Measurements from ENCODE around the gene PHLDA3.

Gene PHLDA3

DNA sequence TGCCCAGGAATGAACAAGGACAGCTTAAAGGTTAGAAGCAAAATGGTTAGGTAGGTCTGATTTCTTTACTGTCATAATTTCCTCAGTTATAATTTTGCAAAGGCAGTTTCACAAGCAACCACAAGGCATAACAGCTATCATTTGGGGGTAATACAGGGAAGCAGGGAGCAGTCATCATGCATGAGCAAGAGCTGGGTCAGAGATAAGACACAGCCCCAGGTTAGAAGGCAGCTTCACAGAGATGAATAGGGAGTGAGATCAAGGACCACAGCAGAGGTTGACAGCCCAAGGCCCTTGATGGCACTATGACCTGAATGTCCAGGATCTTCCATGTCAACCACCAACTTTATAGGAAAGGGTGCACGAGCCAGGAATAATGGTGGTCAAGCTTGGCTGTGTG, 46.9 kb upstream of the PHLDA3 start:
- no peaks in the 10 kb centered on the region for H3K27me3 ChIP-seq (ENCODE audit: insufficient read depth, poor library complexity, severe bottlenecking)
- TF ChIP-seq, protein P1, sequence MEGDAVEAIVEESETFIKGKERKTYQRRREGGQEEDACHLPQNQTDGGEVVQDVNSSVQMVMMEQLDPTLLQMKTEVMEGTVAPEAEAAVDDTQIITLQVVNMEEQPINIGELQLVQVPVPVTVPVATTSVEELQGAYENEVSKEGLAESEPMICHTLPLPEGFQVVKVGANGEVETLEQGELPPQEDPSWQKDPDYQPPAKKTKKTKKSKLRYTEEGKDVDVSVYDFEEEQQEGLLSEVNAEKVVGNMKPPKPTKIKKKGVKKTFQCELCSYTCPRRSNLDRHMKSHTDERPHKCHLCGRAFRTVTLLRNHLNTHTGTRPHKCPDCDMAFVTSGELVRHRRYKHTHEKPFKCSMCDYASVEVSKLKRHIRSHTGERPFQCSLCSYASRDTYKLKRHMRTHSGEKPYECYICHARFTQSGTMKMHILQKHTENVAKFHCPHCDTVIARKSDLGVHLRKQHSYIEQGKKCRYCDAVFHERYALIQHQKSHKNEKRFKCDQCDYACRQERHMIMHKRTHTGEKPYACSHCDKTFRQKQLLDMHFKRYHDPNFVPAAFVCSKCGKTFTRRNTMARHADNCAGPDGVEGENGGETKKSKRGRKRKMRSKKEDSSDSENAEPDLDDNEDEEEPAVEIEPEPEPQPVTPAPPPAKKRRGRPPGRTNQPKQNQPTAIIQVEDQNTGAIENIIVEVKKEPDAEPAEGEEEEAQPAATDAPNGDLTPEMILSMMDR (IDR thresholded peaks at IDR 0.05; ENCODE audit: poor library complexity, severe bottlenecking) = no peak
- ATAC-seq (ENCODE audit: low read depth) (no peak), DNase-seq (ENCODE audit: low spot score) (no peak)
- H3K4me3 ChIP-seq (ENCODE audit: severe bottlenecking) = no peak overlapping the region
- H3K4me1 ChIP-seq (ENCODE audit: insufficient read depth, poor library complexity, severe bottlenecking) = peaks cover 18% of the 10 kb centered on the region
- no peak overlapping the region for H3K27ac ChIP-seq (ENCODE audit: poor library complexity, severe bottlenecking)
- H3K36me3 ChIP-seq (ENCODE audit: low read depth) = no peaks in the 10 kb centered on the region
- no peaks in the 10 kb centered on the region for H3K9me3 ChIP-seq (ENCODE audit: severe bottlenecking)

DNA sequence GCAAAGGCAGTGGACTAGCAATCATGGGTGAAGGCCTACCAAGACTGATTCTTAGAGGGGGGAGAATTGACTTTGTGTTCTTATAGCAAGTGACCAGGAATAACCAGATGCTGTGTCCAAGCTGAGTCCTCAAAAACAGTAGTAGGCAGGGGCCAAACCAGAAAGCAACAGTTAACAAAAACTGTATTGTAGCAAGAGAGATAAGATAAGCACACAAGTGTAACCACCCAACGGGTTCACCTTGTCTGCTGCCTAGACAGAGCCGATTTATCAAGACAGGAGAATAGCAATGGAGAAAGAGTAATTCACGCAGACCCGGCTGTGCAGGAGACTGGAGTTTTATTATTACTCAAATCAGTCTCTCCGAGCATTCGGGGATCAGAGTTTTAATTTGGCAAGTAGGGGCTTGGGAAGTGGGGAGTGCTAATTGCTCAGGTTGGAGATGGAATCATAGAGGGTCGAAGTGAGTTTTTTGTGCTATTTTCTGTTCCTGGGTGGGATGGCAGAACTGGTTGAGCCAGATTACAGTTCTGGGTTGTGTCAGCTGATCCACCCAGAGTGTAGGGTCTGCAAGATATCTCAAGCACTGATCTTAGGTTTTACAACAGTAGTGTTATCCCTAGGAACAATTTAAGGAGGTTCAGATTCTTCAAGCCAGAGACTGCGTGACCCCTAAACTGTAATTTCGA, 46.2 kb upstream of the PHLDA3 start:
- no peak overlapping the region for H3K27ac ChIP-seq (ENCODE audit: poor library complexity, severe bottlenecking)
- H3K4me1 ChIP-seq (ENCODE audit: insufficient read depth, poor library complexity, severe bottlenecking) = peaks cover 20% of the 10 kb centered on the region
- H3K4me3 ChIP-seq (ENCODE audit: severe bottlenecking) = no peak overlapping the region
- TF ChIP-seq, protein P1 (IDR thresholded peaks at IDR 0.05; ENCODE audit: poor library complexity, severe bottlenecking) = no peak
- H3K9me3 ChIP-seq (ENCODE audit: severe bottlenecking) = no peaks in the 10 kb centered on the region
- ATAC-seq (ENCODE audit: low read depth) = no peak
- no peaks in the 10 kb centered on the region for H3K36me3 ChIP-seq (ENCODE audit: low read depth)
- DNase-seq (ENCODE audit: low spot score) = no peak
- no peaks in the 10 kb centered on the region for H3K27me3 ChIP-seq (ENCODE audit: insufficient read depth, poor library complexity, severe bottlenecking)

DNA sequence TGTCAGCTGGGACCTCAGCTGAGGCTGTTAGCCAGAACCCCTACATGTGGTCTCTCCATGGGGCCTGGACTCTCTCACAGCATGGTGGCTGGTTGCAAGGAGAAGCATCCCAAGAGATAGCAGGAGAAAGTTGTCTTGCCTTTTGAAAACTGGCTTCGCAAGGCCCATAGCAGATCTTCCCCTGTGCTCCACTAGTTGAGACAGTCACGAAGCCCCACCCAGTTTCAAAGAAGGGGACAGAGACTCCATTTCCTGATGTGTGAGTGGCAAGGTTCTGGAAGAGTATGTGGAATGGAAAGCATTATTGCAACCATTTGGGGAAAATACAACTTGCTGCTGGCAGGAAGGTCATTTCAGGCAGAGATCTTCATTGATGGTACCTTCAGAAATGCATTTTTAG, 45.5 kb upstream of the PHLDA3 start:
- Histone ChIP-seq H3K4me1 (ENCODE audit: insufficient read depth, poor library complexity, severe bottlenecking) (peaks cover 20% of the 10 kb centered on the region), H3K27ac (ENCODE audit: poor library complexity, severe bottlenecking) (no peak overlapping the region), H3K36me3 (ENCODE audit: low read depth) (no peaks in the 10 kb centered on the region), H3K9me3 (ENCODE audit: severe bottlenecking) (no peaks in the 10 kb centered on the region), H3K4me3 (ENCODE audit: severe bottlenecking) (no peak overlapping the region), H3K27me3 (ENCODE audit: insufficient read depth, poor library complexity, severe bottlenecking) (no peaks in the 10 kb centered on the region)
- no peak for ATAC-seq (ENCODE audit: low read depth)
- no peak for DNase-seq (ENCODE audit: low spot score)
- TF ChIP-seq, protein P1 (IDR thresholded peaks at IDR 0.05; ENCODE audit: poor library complexity, severe bottlenecking) = no peak

DNA sequence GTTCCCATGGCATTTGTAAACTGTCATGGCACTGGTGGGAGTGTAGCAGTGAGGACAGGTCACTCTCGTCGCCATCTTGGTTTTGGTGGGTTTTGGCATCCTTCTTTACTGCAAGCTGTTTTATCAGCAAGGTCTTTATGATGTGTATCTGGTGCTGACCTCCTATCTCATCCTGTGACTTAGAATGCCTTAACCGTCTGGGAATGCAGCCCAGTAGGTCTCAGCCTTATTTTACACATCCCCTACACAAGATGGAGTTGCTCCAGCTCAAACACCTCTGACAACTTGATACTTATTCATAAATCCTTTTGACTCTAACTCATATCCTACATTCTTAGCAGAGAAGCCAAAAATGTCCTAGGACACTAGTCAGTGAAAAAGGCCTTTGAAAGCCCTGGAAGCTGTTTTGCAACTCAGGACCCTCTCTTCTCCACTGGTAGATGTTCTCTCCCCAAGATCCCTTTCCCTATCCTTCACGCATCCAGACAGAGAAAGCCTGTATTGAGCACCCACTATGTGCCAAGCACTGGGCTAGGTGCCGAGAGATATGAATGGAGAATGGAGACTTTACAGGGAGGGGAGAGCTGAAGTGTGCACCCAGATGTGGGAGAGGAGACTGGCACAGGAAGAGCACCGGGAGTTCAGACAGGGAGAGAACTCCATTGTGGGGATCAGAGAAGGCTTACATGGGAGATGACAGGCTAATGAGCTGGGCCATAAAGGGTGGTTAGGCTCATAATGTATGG, 44.7 kb upstream of the PHLDA3 start:
- Histone ChIP-seq H3K27ac (ENCODE audit: poor library complexity, severe bottlenecking) (no peak overlapping the region), H3K4me3 (ENCODE audit: severe bottlenecking) (no peak overlapping the region), H3K36me3 (ENCODE audit: low read depth) (no peaks in the 10 kb centered on the region), H3K27me3 (ENCODE audit: insufficient read depth, poor library complexity, severe bottlenecking) (no peaks in the 10 kb centered on the region), H3K4me1 (ENCODE audit: insufficient read depth, poor library complexity, severe bottlenecking) (peaks cover 20% of the 10 kb centered on the region), H3K9me3 (ENCODE audit: severe bottlenecking) (no peaks in the 10 kb centered on the region)
- DNase-seq (ENCODE audit: low spot score) = no peak
- no peak for ATAC-seq (ENCODE audit: low read depth)
- TF ChIP-seq, protein P1 (IDR thresholded peaks at IDR 0.05; ENCODE audit: poor library complexity, severe bottlenecking) = no peak

Measured in RWPE2 (cell line).